ENCODE data around the gene NBR1.

GRCh38 chr17:43200127-43200526, 29.1 kb downstream of the NBR1 start:
- TF ChIP-seq CTCF (IDR thresholded peaks at IDR 0.05; ENCODE audit: insufficient read depth, low read length) = no peak
- no peak for TF ChIP-seq POLR2AphosphoS5 (IDR thresholded peaks at IDR 0.05; ENCODE audit: low read depth)

Data from HL-60 (cell line).